GM12878 (cell line): ENCODE data around the gene DUOX2. TPM values are rescaled to one million over a fixed set of nuclear protein-coding genes. Genes with fewer than 3 reads are reported as not detected.

ENCODE experiments used
- BACH1 ChIP-seq: fragments of 450-650 bp; IDR thresholded peaks from 2 replicates; pipeline ENCODE4 v1.6.1; 2017; ENCODE audit warnings: mild to moderate bottlenecking, borderline replicate concordance
- BCL3 ChIP-seq: IDR thresholded peaks from 2 replicates; pipeline ENCODE4 v1.6.1; 2011; ENCODE audit warnings: borderline replicate concordance, low read depth, mild to moderate bottlenecking, moderate library complexity, low read length; ENCODE audit not compliant: insufficient read depth, poor library complexity, severe bottlenecking
- E2F8 ChIP-seq: fragments of 450-650 bp; IDR thresholded peaks from 2 replicates; pipeline ENCODE4 v1.6.1; 2018; ENCODE audit warnings: mild to moderate bottlenecking, low read depth, moderate library complexity; ENCODE audit not compliant: partially characterized antibody
- FOXK2 ChIP-seq: fragments of 450-650 bp; IDR thresholded peaks from 2 replicates; pipeline ENCODE4 v1.6.1; 2017; ENCODE audit warnings: mild to moderate bottlenecking, moderate library complexity
- GATAD2B ChIP-seq: fragments of 450-650 bp; conservative IDR thresholded peaks from 2 replicates; pipeline ENCODE4 v1.6.1; 2017; ENCODE audit warnings: low read depth, mild to moderate bottlenecking, moderate library complexity
- HDAC6 ChIP-seq: fragments of 200-600 bp; sonication (generic); IDR thresholded peaks from one replicate; pipeline ENCODE4 v1.8.0; 2017; ENCODE audit warnings: antibody characterized with exemption; ENCODE audit not compliant: unreplicated experiment
- IKZF2 ChIP-seq, 2 experiments: fragments of 450-650 bp; IDR thresholded peaks; 2 replicates each; pipeline ENCODE4 v1.6.1; 2017; ENCODE audit warnings: mild to moderate bottlenecking in 2 of 2, moderate library complexity in 2 of 2
- IRF3 ChIP-seq: fragments of 450-650 bp; IDR thresholded peaks from 2 replicates; pipeline ENCODE4 v1.6.1; 2014; ENCODE audit warnings: mild to moderate bottlenecking
- KAT2A ChIP-seq: conservative IDR thresholded peaks from 2 replicates; pipeline ENCODE4 v1.6.1; 2011; ENCODE audit warnings: low read depth, low read length; ENCODE audit not compliant: control insufficient read depth
- KDM1A ChIP-seq: fragments of 200-600 bp; sonication (generic); IDR thresholded peaks from 2 replicates; pipeline ENCODE4 v1.6.1; 2016; ENCODE audit warnings: borderline replicate concordance
- POU2F2 ChIP-seq: IDR thresholded peaks from 3 replicates; pipeline ENCODE4 v1.6.1; 2011; ENCODE audit warnings: low read depth, mild to moderate bottlenecking, low read length, borderline replicate concordance
- RAD21 ChIP-seq: IDR thresholded peaks from 2 replicates; pipeline ENCODE4 v1.6.1; 2011; ENCODE audit warnings: mild to moderate bottlenecking, low read depth, low read length, moderate library complexity; ENCODE audit not compliant: insufficient read depth
- RELB ChIP-seq: fragments of 450-650 bp; IDR thresholded peaks from 2 replicates; pipeline ENCODE4 v1.6.1; 2017; ENCODE audit warnings: low read depth, mild to moderate bottlenecking, moderate library complexity
- polyA plus RNA-seq, 11 experiments: library from polyadenylated mRNA; depleted of rRNA in 4 of 11; unstranded in 6 of 11; stranded (reverse) in 5 of 11; fragments of >200 nt; fragmentation: Nextera tagmentation in 4 of 11; fragmentation: Illumina TruSeq in 1 of 11; extraction: Ambion mirVana in 4 of 11; extraction: Trizol in 1 of 11; gene quantifications; 1 replicate in 1 of 11; 2 replicates in 10 of 11; pipeline versions ENCODE4 v1.2.1 to v1.2.3, GENCODE V29; 2011 to 2016; ENCODE audit warnings: inconsistent platforms in 2 of 11, missing spikeins in 2 of 11, low read depth in 1 of 11
- total RNA-seq, 4 experiments: library from RNA; depleted of rRNA in 3 of 4; stranded (reverse); fragments of >200 nt in 3 of 4; fragmentation: Illumina TruSeq in 1 of 4; extraction: Trizol in 1 of 4; gene quantifications; 2 replicates each; pipeline versions ENCODE4 v1.2.1 to v1.2.3, GENCODE V29; 2013 to 2021
- TF ChIP-seq, protein P1 (sequence below): fragments of 450-650 bp; conservative IDR thresholded peaks from 2 replicates; pipeline ENCODE4 v1.6.1; 2017; ENCODE audit warnings: mild to moderate bottlenecking, moderate library complexity
- TF ChIP-seq, protein P2 (sequence below): fragments of 450-650 bp; IDR thresholded peaks from 2 replicates; pipeline ENCODE4 v1.6.1; 2017; ENCODE audit warnings: mild to moderate bottlenecking, moderate library complexity

Gene DUOX2
- total and polyA plus RNA-seq, 10 of the 15 experiments (the other 5 are each of a cell fraction or from before 2014, with no cell fraction given), result 0.05 TPM; not detected in 9

DNA sequence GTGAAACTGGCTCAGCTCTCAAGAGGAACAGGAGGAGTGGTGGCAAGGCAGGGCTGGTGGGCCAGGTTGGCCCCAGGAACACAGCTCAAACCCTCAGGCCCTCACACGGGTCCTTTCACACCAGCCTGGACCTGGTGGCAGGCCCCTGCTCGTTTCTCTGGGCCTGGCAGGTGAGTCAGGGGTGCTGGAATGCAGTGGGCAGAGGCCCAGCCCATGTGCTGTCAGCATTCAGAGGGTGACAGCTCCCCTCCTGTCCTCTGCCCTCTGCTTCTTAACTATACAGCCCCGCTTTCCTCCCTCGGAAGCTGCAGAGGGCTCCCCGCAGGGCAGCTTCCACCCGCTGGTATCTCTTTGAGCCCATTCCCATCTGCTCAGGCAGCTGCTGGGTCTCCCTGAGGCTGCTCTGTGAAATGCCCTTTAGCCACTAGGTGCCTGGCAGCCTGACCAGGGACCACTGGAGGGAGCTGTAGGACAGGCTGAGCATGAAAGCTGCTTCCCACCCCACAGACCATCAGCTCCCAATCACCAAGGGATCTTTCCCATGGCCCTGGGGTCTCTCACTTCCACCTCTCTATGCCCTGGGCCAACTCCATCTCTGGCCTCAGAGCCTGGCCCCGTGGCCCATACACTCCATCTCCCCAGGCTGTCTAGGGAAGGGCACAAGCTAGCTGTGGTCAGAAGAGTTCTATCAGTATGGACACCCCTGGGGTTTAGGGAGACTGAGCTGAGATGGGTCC is 49.0 kb upstream of the DUOX2 start (continued):
- TF ChIP-seq BCL3 (no peak), FOXK2 (no peak), GATAD2B (no peak), POU2F2 (peak; percentile 36; the same call in 1 of the 3 replicates), BACH1 (0 out of 2 replicates have a peak, but pooled peaks have one; percentile 9), KAT2A (no peak), IRF3 (no peak), RELB (no peak), HDAC6 (no peak), KDM1A (no peak), RAD21 (peak; percentile 93), IKZF2 (IDR thresholded peaks at IDR 0.05) (no peak), E2F8 (no peak)
- TF ChIP-seq, protein P1, sequence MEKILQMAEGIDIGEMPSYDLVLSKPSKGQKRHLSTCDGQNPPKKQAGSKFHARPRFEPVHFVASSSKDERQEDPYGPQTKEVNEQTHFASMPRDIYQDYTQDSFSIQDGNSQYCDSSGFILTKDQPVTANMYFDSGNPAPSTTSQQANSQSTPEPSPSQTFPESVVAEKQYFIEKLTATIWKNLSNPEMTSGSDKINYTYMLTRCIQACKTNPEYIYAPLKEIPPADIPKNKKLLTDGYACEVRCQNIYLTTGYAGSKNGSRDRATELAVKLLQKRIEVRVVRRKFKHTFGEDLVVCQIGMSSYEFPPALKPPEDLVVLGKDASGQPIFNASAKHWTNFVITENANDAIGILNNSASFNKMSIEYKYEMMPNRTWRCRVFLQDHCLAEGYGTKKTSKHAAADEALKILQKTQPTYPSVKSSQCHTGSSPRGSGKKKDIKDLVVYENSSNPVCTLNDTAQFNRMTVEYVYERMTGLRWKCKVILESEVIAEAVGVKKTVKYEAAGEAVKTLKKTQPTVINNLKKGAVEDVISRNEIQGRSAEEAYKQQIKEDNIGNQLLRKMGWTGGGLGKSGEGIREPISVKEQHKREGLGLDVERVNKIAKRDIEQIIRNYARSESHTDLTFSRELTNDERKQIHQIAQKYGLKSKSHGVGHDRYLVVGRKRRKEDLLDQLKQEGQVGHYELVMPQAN, result no peak
- TF ChIP-seq, protein P2, sequence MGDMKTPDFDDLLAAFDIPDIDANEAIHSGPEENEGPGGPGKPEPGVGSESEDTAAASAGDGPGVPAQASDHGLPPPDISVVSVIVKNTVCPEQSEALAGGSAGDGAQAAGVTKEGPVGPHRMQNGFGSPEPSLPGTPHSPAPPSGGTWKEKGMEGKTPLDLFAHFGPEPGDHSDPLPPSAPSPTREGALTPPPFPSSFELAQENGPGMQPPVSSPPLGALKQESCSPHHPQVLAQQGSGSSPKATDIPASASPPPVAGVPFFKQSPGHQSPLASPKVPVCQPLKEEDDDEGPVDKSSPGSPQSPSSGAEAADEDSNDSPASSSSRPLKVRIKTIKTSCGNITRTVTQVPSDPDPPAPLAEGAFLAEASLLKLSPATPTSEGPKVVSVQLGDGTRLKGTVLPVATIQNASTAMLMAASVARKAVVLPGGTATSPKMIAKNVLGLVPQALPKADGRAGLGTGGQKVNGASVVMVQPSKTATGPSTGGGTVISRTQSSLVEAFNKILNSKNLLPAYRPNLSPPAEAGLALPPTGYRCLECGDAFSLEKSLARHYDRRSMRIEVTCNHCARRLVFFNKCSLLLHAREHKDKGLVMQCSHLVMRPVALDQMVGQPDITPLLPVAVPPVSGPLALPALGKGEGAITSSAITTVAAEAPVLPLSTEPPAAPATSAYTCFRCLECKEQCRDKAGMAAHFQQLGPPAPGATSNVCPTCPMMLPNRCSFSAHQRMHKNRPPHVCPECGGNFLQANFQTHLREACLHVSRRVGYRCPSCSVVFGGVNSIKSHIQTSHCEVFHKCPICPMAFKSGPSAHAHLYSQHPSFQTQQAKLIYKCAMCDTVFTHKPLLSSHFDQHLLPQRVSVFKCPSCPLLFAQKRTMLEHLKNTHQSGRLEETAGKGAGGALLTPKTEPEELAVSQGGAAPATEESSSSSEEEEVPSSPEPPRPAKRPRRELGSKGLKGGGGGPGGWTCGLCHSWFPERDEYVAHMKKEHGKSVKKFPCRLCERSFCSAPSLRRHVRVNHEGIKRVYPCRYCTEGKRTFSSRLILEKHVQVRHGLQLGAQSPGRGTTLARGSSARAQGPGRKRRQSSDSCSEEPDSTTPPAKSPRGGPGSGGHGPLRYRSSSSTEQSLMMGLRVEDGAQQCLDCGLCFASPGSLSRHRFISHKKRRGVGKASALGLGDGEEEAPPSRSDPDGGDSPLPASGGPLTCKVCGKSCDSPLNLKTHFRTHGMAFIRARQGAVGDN, result no peak
